Panc1 (cell line): ENCODE measurements around the gene NPHP4. TPM values are rescaled to one million over a fixed set of nuclear protein-coding genes. Genes with fewer than 3 reads are reported as not detected.

Source experiments
- ATAC-seq: fragments of 200-7000 bp; cut with Tn5 transposase; 2 replicates; pipeline ENCODE4 v1.9.1; 2020; ENCODE audit warnings: mild to moderate bottlenecking, moderate library complexity
- BruUV-seq: library from RNA; stranded (reverse); fragments of 400-500 nt; replicated peaks from 2 replicates; lab custom pipeline; 2021; lab: Mats Ljungman, UMichigan
- CTCF ChIA-PET: fragments of 300-600 bp; sonication (Branson Sonifier 250); formaldehyde crosslinking; loops from one replicate; lab custom pipeline; 2022; ENCODE audit warnings: antibody characterized with exemption; lab: Charles Lee
- POLR2A ChIA-PET: fragments of 300-600 bp; sonication (Branson Sonifier 250); formaldehyde crosslinking; loops from one replicate; lab custom pipeline; 2022; ENCODE audit warnings: antibody characterized with exemption; lab: Charles Lee
- DNase-seq: peaks from one replicate; pipeline ENCODE4 v3.0.0-alpha.2; 2010; ENCODE audit warnings: low read depth, low spot score
- H3K27ac ChIP-seq: 2 replicates; pipeline ENCODE4 v1.5.1; 2011; ENCODE audit warnings: mild to moderate bottlenecking, low read length, inconsistent platforms
- H3K27me3 ChIP-seq: fragments of 200-500 bp; sonication (Bioruptor generic); 2 replicates; pipeline ENCODE4 v1.6.0; 2014; ENCODE audit warnings: low read length, inconsistent platforms; ENCODE audit not compliant: control insufficient read depth, insufficient read depth
- H3K36me3 ChIP-seq: fragments of 200-500 bp; sonication (Bioruptor generic); 2 replicates; pipeline ENCODE4 v1.5.1; 2014; ENCODE audit warnings: inconsistent platforms, mild to moderate bottlenecking, low read length, moderate library complexity; ENCODE audit not compliant: control insufficient read depth, insufficient read depth
- H3K4me1 ChIP-seq: 2 replicates; pipeline ENCODE4 v1.5.1; 2011; ENCODE audit warnings: inconsistent platforms, mild to moderate bottlenecking, low read length, moderate library complexity; ENCODE audit not compliant: control insufficient read depth, insufficient read depth
- H3K4me3 ChIP-seq, 2 experiments: 2 replicates each; pipeline ENCODE4 v1.5.1; 2011 to 2012; ENCODE audit warnings: low read depth in 2 of 2, low read length in 2 of 2, mild to moderate bottlenecking in 2 of 2, inconsistent platforms in 1 of 2, moderate library complexity in 1 of 2
- H3K9me3 ChIP-seq: fragments of 200-500 bp; sonication (Bioruptor generic); 2 replicates; pipeline ENCODE4 v1.5.1; 2014; ENCODE audit warnings: low read depth, mild to moderate bottlenecking, inconsistent platforms, low read length, moderate library complexity; ENCODE audit not compliant: control insufficient read depth, insufficient read depth
- CTCF ChIP-seq: fragments of 450-650 bp; IDR thresholded peaks from 2 replicates; pipeline ENCODE4 v1.5.1; 2017; ENCODE audit warnings: mild to moderate bottlenecking
- POLR2AphosphoS5 ChIP-seq: IDR thresholded peaks from 2 replicates; pipeline ENCODE4 v1.6.1; 2012; ENCODE audit warnings: mild to moderate bottlenecking, low read depth, low read length, moderate library complexity
- SIN3A ChIP-seq: IDR thresholded peaks from 2 replicates; pipeline ENCODE4 v1.6.1; 2012; ENCODE audit warnings: low read depth, mild to moderate bottlenecking, low read length, moderate library complexity, borderline replicate concordance; ENCODE audit not compliant: insufficient read depth
- TCF7L2 ChIP-seq: IDR thresholded peaks from 2 replicates; pipeline ENCODE4 v1.6.1; 2011; ENCODE audit warnings: mild to moderate bottlenecking, low read depth, low read length, inconsistent platforms
- in situ Hi-C: cut with HindIII; loops from 2 replicates; pipeline ENCODE4 v1.10.0; 2016; ENCODE audit warnings: low sequenced_read_pairs, low pct_unique_long_range_greater_than_20kb
- intact Hi-C: fragments of 100-400 bp; cut with micrococcal nuclease; formaldehyde crosslinking; loops from one replicate; pipeline ENCODE4 v1.10.0; 2022; ENCODE audit not compliant: unreplicated experiment
- total RNA-seq: library from RNA; stranded (reverse); gene quantifications from one replicate; pipeline ENCODE4 v1.2.1, GENCODE V29; 2021; ENCODE audit not compliant: unreplicated experiment
- TF ChIP-seq, protein P1 (sequence below), 2 experiments: IDR thresholded peaks; 2 replicates each; pipeline ENCODE4 v1.6.1; 2011 to 2012; ENCODE audit warnings: low read depth in 2 of 2, control low read depth in 1 of 2, low read length in 1 of 2, mild to moderate bottlenecking in 1 of 2, moderate library complexity in 1 of 2; ENCODE audit not compliant: insufficient read depth in 1 of 2

NPHP4 gene
- total RNA-seq, 1 experiment from 2014 or later = 20.1 TPM

GRCh38 chr1:5947071-5947821, 45.0 kb downstream of the NPHP4 start:
- H3K27ac ChIP-seq = no peak overlapping the region
- ATAC-seq (no peak), DNase-seq (no peak)
- H3K4me1 ChIP-seq = no peaks in the 10 kb centered on the region
- no peaks in the 10 kb centered on the region for H3K9me3 ChIP-seq
- no peak overlapping the region for H3K4me3 ChIP-seq
- POLR2A ChIA-PET = no interaction called here
- intact Hi-C loops = no loop called here
- no peaks in the 10 kb centered on the region for H3K36me3 ChIP-seq
- no peaks in the 10 kb centered on the region for H3K27me3 ChIP-seq
- CTCF ChIA-PET = no interaction called here
- no TSS peak for BruUV-seq
- TF ChIP-seq, protein P1, sequence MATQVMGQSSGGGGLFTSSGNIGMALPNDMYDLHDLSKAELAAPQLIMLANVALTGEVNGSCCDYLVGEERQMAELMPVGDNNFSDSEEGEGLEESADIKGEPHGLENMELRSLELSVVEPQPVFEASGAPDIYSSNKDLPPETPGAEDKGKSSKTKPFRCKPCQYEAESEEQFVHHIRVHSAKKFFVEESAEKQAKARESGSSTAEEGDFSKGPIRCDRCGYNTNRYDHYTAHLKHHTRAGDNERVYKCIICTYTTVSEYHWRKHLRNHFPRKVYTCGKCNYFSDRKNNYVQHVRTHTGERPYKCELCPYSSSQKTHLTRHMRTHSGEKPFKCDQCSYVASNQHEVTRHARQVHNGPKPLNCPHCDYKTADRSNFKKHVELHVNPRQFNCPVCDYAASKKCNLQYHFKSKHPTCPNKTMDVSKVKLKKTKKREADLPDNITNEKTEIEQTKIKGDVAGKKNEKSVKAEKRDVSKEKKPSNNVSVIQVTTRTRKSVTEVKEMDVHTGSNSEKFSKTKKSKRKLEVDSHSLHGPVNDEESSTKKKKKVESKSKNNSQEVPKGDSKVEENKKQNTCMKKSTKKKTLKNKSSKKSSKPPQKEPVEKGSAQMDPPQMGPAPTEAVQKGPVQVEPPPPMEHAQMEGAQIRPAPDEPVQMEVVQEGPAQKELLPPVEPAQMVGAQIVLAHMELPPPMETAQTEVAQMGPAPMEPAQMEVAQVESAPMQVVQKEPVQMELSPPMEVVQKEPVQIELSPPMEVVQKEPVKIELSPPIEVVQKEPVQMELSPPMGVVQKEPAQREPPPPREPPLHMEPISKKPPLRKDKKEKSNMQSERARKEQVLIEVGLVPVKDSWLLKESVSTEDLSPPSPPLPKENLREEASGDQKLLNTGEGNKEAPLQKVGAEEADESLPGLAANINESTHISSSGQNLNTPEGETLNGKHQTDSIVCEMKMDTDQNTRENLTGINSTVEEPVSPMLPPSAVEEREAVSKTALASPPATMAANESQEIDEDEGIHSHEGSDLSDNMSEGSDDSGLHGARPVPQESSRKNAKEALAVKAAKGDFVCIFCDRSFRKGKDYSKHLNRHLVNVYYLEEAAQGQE (IDR thresholded peaks at IDR 0.05; ENCODE audit: insufficient read depth in 1 of 2, low read depth in 2 of 2, low read length in 1 of 2) = no peak
- TF ChIP-seq TCF7L2 (no peak), SIN3A (no peak), POLR2AphosphoS5 (no peak), CTCF (no peak)
- in situ Hi-C loops = no loop called here

DNA sequence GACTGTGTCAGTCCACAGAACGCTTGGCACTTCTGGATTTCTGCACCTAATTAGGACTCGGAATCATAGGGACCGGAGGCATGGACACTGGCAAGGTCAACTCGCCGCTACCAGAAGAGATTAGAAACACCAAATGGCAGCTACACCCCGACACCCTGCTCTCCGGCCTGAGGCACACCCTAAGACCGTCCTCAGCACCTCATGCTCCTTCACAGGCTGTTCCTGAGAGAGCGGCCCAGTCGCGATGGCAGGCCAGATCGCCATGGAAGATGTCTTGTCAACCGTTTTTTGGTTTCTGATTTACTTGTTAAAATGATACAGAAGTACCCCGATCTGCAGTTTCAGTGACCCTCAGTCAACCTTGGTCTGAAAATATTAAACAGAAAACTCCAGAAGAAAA, 46.8 kb downstream of the NPHP4 start:
- POLR2A ChIA-PET = no interaction called here
- Histone ChIP-seq H3K4me3 (no peak overlapping the region), H3K27ac (no peak overlapping the region), H3K36me3 (no peaks in the 10 kb centered on the region), H3K4me1 (no peaks in the 10 kb centered on the region), H3K27me3 (no peaks in the 10 kb centered on the region), H3K9me3 (no peaks in the 10 kb centered on the region)
- CTCF ChIA-PET = no interaction called here
- DNase-seq = no peak
- in situ Hi-C loops (no loop called here), intact Hi-C loops (no loop called here)
- ATAC-seq = no peak
- no TSS peak for BruUV-seq
- TF ChIP-seq TCF7L2 (no peak), SIN3A (no peak), POLR2AphosphoS5 (no peak), CTCF (no peak)
- TF ChIP-seq, protein P1 (IDR thresholded peaks at IDR 0.05; ENCODE audit: insufficient read depth in 1 of 2, low read depth in 2 of 2, low read length in 1 of 2) = no peak
